HL-60 (cell line): ENCODE measurements around the gene LIN7B.
A peak's percentile ranks its signal among the peaks of the same experiment; 100 is the strongest.

ENCODE experiments used
- DNase-seq, 2 experiments: peaks; one replicate each; pipeline ENCODE4 v3.0.0-alpha.2; 2010 to 2020; ENCODE audit warnings: low read depth in 1 of 2, low spot score in 1 of 2
- H3K27ac ChIP-seq: fragments of 250-450 bp; sonication (Bioruptor Pico); replicated peaks from 2 replicates; pipeline ENCODE4 v1.5.1; 2020; ENCODE audit warnings: mild to moderate bottlenecking, moderate library complexity
- H3K27me3 ChIP-seq: fragments of 250-450 bp; sonication (Bioruptor Pico); 2 replicates; pipeline ENCODE4 v1.5.1; 2021; ENCODE audit warnings: mild to moderate bottlenecking, moderate library complexity; ENCODE audit not compliant: insufficient read depth, poor library complexity, severe bottlenecking
- H3K4me3 ChIP-seq: replicated peaks from 2 replicates; pipeline ENCODE4 v1.5.1; 2011; ENCODE audit warnings: mild to moderate bottlenecking, control low read depth, low read length; ENCODE audit not compliant: insufficient read depth
- CTCF ChIP-seq: IDR thresholded peaks from one replicate; pipeline ENCODE4 v1.5.1; 2011; ENCODE audit warnings: low read length, control low read depth, inconsistent platforms; ENCODE audit not compliant: insufficient read depth
- GABPA ChIP-seq: IDR thresholded peaks from 2 replicates; pipeline ENCODE4 v1.6.1; 2012; ENCODE audit warnings: low read depth
- POLR2AphosphoS5 ChIP-seq: IDR thresholded peaks from 2 replicates; pipeline ENCODE4 v1.6.1; 2012; ENCODE audit warnings: low read depth
- SPI1 ChIP-seq: IDR thresholded peaks from 2 replicates; pipeline ENCODE4 v1.6.1; 2012; ENCODE audit warnings: low read depth, mild to moderate bottlenecking, borderline replicate concordance
- long read RNA-seq: library from polyadenylated mRNA; unstranded; transcript quantifications from one replicate; pipeline ENCODE4 v2.0.0, GENCODE V29; 2020
- TF ChIP-seq, protein P1 (sequence below): IDR thresholded peaks from 2 replicates; pipeline ENCODE4 v1.6.1; 2012; ENCODE audit warnings: low read depth; ENCODE audit not compliant: insufficient replicate concordance

Gene LIN7B, protein sequence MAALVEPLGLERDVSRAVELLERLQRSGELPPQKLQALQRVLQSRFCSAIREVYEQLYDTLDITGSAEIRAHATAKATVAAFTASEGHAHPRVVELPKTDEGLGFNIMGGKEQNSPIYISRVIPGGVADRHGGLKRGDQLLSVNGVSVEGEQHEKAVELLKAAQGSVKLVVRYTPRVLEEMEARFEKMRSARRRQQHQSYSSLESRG
- long read RNA-seq, partial matches to known transcripts: 1 of 6 reads
- long read RNA-seq, other reads (novel, unspliced or antisense): 1 of 6 reads

- DNase-seq: peak in 1 of 2 experiments; percentile 49
- Histone ChIP-seq H3K27ac (0 out of 2 replicates have a peak within 1 kb of the TSS, but pooled peaks have one; percentile 18), H3K4me3 (peak within 1 kb of the TSS; percentile 75), H3K27me3 (no peaks in the 10 kb centered on the region)
- no peak for TF ChIP-seq GABPA
- peak; percentile 26 for TF ChIP-seq CTCF
Observed at GRCh38 chr19:49113762-49114629, at the start of gene LIN7B. TSS of gene LIN7B (plus strand) at chr19:49114370. CDS start at chr19:49114405, 35 bp downstream.

DNA sequence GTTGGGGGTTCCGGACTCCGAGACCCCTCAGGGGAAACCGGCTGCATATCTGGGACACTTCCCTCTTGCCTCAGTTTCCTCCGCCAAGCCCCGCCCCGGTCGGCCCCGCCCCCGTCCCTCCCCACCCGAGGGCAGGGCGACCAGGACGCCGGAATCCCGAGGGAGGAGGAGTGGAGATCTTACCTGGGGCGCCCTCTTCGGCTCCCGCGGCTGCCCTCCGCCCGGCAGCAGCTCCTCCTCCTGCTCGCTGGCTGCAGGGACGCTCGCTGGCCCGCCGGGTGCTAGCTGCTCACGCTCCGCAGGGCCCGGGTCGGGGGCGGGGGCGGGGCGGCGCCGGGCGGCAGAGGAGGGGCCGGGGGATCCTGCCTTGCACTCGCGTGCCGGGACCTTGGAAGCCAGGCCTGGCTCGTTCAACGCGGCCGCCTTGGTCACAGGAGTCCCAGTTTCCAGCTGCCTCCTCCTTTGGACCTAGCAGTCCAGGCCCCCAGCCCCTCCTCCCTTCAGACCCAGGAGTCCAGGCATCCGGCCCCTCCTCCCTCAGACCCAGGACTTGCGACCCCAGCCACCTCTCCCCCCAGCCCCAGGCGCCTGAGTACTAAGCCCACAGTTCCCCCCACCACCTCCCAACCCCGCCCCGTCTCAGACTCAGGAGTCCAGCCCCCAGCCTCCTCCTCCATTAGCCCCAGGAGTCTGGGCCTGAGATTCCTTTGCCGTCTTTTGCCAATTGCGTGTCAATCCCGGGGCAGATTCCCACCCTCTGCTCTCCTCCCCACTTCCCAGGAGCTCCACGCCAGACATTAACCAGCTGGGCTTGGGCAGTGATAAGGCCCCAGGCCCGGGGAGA lies 49.2 kb upstream of the LIN7B start, which contains the start of gene NTF4:
Gene NTF4, minus strand, starts transcription at position 51 of the 844 bp plus-strand sequence. CDS start 2,821 bp downstream, outside the sequence.
- H3K27me3 ChIP-seq: peaks cover 56% of the 10 kb centered on the region
- no peak for DNase-seq
- H3K27ac ChIP-seq: no peak within 1 kb of the TSS
- TF ChIP-seq CTCF (no peak), POLR2AphosphoS5 (no peak), GABPA (no peak), SPI1 (no peak)
- TF ChIP-seq, protein P1, sequence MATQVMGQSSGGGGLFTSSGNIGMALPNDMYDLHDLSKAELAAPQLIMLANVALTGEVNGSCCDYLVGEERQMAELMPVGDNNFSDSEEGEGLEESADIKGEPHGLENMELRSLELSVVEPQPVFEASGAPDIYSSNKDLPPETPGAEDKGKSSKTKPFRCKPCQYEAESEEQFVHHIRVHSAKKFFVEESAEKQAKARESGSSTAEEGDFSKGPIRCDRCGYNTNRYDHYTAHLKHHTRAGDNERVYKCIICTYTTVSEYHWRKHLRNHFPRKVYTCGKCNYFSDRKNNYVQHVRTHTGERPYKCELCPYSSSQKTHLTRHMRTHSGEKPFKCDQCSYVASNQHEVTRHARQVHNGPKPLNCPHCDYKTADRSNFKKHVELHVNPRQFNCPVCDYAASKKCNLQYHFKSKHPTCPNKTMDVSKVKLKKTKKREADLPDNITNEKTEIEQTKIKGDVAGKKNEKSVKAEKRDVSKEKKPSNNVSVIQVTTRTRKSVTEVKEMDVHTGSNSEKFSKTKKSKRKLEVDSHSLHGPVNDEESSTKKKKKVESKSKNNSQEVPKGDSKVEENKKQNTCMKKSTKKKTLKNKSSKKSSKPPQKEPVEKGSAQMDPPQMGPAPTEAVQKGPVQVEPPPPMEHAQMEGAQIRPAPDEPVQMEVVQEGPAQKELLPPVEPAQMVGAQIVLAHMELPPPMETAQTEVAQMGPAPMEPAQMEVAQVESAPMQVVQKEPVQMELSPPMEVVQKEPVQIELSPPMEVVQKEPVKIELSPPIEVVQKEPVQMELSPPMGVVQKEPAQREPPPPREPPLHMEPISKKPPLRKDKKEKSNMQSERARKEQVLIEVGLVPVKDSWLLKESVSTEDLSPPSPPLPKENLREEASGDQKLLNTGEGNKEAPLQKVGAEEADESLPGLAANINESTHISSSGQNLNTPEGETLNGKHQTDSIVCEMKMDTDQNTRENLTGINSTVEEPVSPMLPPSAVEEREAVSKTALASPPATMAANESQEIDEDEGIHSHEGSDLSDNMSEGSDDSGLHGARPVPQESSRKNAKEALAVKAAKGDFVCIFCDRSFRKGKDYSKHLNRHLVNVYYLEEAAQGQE: no peak
- H3K4me3 ChIP-seq: no peak within 1 kb of the TSS

DNA sequence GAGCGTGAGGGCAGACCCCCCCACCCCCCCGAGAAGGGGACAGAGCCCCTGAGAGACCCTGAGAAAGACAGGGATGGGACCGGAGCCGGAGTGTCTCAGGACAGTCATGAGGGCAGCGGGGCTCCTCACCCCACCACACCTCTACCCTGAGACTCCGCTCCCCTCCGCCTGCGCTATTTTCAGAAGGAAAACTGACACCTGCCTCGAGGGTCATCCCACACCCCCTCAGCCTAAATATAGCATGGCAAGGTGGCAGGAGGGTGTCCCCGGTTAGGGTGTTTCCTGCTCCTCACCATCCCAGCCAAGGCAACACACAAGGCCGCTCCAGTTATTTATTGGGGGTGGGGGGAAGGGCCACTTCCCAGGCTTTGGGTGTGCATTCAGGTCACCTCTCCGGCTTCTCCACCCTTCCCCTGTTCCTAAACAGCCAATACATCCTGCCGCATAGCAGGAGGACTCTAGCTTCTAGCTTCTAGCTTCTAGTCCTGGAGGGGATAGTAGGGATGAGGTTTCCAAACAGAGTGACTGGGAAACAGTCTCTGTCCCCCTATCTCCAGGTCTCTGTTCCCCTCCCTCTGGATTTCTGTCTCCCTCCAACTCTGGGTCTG lies 48.2 kb upstream of the LIN7B start:
- TF ChIP-seq POLR2AphosphoS5: no peak
- TF ChIP-seq GABPA: no peak
- no peak for TF ChIP-seq CTCF
- TF ChIP-seq, protein P1: no peak
- TF ChIP-seq SPI1: no peak
- no peak for DNase-seq
- H3K27me3 ChIP-seq: peaks cover 52% of the 10 kb centered on the region
- no peak overlapping the region for H3K27ac ChIP-seq
- no peak overlapping the region for H3K4me3 ChIP-seq
